ENCODE data around the gene CEBPE. TPM values are rescaled to one million over a fixed set of nuclear protein-coding genes. Genes with fewer than 3 reads are reported as not detected.
A peak's percentile ranks its signal among the peaks of the same experiment; 100 is the strongest.

The CEBPE gene
- total RNA-seq, 3 donors from 2014 or later: 0.32 TPM; not detected in 2

- Histone ChIP-seq H3K27me3 (no peaks in the 10 kb centered on the region), H3K36me3 (no peaks in the 10 kb centered on the region), H3K4me3 (no peak overlapping the region), H3K27ac (peak overlapping the region in 1 of 2 donors; percentile 21), H3K9me3 (no peaks in the 10 kb centered on the region), H3K4me1 (no peaks in the 10 kb centered on the region)
- DNase-seq (ENCODE audit: low spot score in 2 of 2): no peak
- no peak for TF ChIP-seq POLR2A (IDR thresholded peaks at IDR 0.05)
- TF ChIP-seq POLR2AphosphoS5 (IDR thresholded peaks at IDR 0.05): no peak
- TF ChIP-seq, protein P1, sequence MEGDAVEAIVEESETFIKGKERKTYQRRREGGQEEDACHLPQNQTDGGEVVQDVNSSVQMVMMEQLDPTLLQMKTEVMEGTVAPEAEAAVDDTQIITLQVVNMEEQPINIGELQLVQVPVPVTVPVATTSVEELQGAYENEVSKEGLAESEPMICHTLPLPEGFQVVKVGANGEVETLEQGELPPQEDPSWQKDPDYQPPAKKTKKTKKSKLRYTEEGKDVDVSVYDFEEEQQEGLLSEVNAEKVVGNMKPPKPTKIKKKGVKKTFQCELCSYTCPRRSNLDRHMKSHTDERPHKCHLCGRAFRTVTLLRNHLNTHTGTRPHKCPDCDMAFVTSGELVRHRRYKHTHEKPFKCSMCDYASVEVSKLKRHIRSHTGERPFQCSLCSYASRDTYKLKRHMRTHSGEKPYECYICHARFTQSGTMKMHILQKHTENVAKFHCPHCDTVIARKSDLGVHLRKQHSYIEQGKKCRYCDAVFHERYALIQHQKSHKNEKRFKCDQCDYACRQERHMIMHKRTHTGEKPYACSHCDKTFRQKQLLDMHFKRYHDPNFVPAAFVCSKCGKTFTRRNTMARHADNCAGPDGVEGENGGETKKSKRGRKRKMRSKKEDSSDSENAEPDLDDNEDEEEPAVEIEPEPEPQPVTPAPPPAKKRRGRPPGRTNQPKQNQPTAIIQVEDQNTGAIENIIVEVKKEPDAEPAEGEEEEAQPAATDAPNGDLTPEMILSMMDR (IDR thresholded peaks at IDR 0.05): no peak
- intact Hi-C loops (cut with DNase I; ENCODE audit: low total_unique reads): no loop called here
Observed at GRCh38 chr14:23158779-23159178, 39.7 kb upstream of the CEBPE start.

- no peaks in the 10 kb centered on the region for H3K27me3 ChIP-seq
- H3K36me3 ChIP-seq: no peaks in the 10 kb centered on the region
- H3K27ac ChIP-seq: peak overlapping the region; percentile 81 to 96
- intact Hi-C loops (cut with DNase I; ENCODE audit: low total_unique reads): no loop called here
- H3K4me3 ChIP-seq: peak overlapping the region in 2 of 3 donors; percentile 8 to 45
- DNase-seq (ENCODE audit: low spot score in 2 of 2): peak; percentile 68 to 80
- H3K9me3 ChIP-seq: no peaks in the 10 kb centered on the region
- H3K4me1 ChIP-seq: peaks cover 3 to 10% of the 10 kb centered on the region in 2 donors
- no peak for TF ChIP-seq POLR2A (IDR thresholded peaks at IDR 0.05)
- TF ChIP-seq, protein P1 (IDR thresholded peaks at IDR 0.05): no peak
- TF ChIP-seq POLR2AphosphoS5 (IDR thresholded peaks at IDR 0.05): peak; percentile 40 to 62 (median 50)
Observed at GRCh38 chr14:23154964-23155587, 36.0 kb upstream of the CEBPE start.

- peak; percentile 90 to 91 for DNase-seq (ENCODE audit: low spot score in 2 of 2)
- no peaks in the 10 kb centered on the region for H3K27me3 ChIP-seq
- no peaks in the 10 kb centered on the region for H3K9me3 ChIP-seq
- peak overlapping the region; percentile 93 to 96 for H3K27ac ChIP-seq
- TF ChIP-seq, protein P1 (IDR thresholded peaks at IDR 0.05): no peak
- TF ChIP-seq POLR2A (IDR thresholded peaks at IDR 0.05) (peak; percentile 44), POLR2AphosphoS5 (IDR thresholded peaks at IDR 0.05) (peak; percentile 51 to 84 (median 71))
- H3K4me1 ChIP-seq: peaks cover 3 to 10% of the 10 kb centered on the region in 2 donors
- H3K36me3 ChIP-seq: no peaks in the 10 kb centered on the region
- peak overlapping the region; percentile 38 to 54 (median 48) for H3K4me3 ChIP-seq
- intact Hi-C loops (cut with DNase I; ENCODE audit: low total_unique reads): no loop called here
Observed at GRCh38 chr14:23153851-23154796, 35.1 kb upstream of the CEBPE start.

GRCh38 chr14:23151342-23151741, 32.3 kb upstream of the CEBPE start:
- H3K4me3 ChIP-seq: no peak overlapping the region
- no peaks in the 10 kb centered on the region for H3K36me3 ChIP-seq
- intact Hi-C loops (cut with DNase I; ENCODE audit: low total_unique reads): no loop called here
- TF ChIP-seq POLR2AphosphoS5 (IDR thresholded peaks at IDR 0.05) (no peak), POLR2A (IDR thresholded peaks at IDR 0.05) (no peak)
- TF ChIP-seq, protein P1 (IDR thresholded peaks at IDR 0.05): no peak
- no peak for DNase-seq (ENCODE audit: low spot score in 2 of 2)
- peaks cover 3 to 12% of the 10 kb centered on the region in 2 donors for H3K4me1 ChIP-seq
- H3K27ac ChIP-seq: peak overlapping the region; percentile 44 to 87
- no peaks in the 10 kb centered on the region for H3K9me3 ChIP-seq
- no peaks in the 10 kb centered on the region for H3K27me3 ChIP-seq

- TF ChIP-seq POLR2A (IDR thresholded peaks at IDR 0.05): no peak
- TF ChIP-seq POLR2AphosphoS5 (IDR thresholded peaks at IDR 0.05): no peak
- TF ChIP-seq, protein P1 (IDR thresholded peaks at IDR 0.05): no peak
- Histone ChIP-seq H3K27me3 (no peaks in the 10 kb centered on the region), H3K4me3 (no peak overlapping the region), H3K9me3 (no peaks in the 10 kb centered on the region), H3K27ac (peak overlapping the region; percentile 54 to 87), H3K36me3 (no peaks in the 10 kb centered on the region), H3K4me1 (peaks cover 3 to 16% of the 10 kb centered on the region in 2 donors)
- intact Hi-C loops (cut with DNase I; ENCODE audit: low total_unique reads): no loop called here
- no peak for DNase-seq (ENCODE audit: low spot score in 2 of 2)
Observed at GRCh38 chr14:23149745-23150144, 30.7 kb upstream of the CEBPE start.

Data from breast epithelium (tissue), 4 donors.